Frontal cortex (tissue), 4 donors: ENCODE measurements around the gene DDX50. TPM values are rescaled to one million over a fixed set of nuclear protein-coding genes. Genes with fewer than 3 reads are reported as not detected.
A peak's percentile ranks its signal among the peaks of the same experiment; 100 is the strongest.
"Not testable (repeated sequence)": the region's sequence is repeated elsewhere in the genome, so short reads cannot be mapped to it uniquely, and the experiment has no call there.

ENCODE experiments used
- DNase-seq, 2 donors: peaks; one replicate each; pipeline ENCODE4 v3.0.0; 2012; ENCODE audit warnings: low spot score in 2 of 2
- FAIRE-seq: peaks from 2 replicates; lab custom pipeline; 2012; peaks lifted over from hg19 to GRCh38; lab: Jason Lieb, UNC
- small RNA-seq: library from RNA; depleted of rRNA; stranded (forward); fragments of <200 nt; gene quantifications from one replicate; pipeline ENCODE3, GENCODE V24; 2014
- total RNA-seq: library from RNA; depleted of rRNA; stranded (reverse); fragments of >200 nt; gene quantifications from one replicate; pipeline ENCODE4 v1.2.3, GENCODE V29; 2014
- donor health status: control.
- donor health status: control.
- donor health status: control.

DDX50 gene
- total RNA-seq, 1 donor from 2014 or later, result 51.4 TPM

DNA sequence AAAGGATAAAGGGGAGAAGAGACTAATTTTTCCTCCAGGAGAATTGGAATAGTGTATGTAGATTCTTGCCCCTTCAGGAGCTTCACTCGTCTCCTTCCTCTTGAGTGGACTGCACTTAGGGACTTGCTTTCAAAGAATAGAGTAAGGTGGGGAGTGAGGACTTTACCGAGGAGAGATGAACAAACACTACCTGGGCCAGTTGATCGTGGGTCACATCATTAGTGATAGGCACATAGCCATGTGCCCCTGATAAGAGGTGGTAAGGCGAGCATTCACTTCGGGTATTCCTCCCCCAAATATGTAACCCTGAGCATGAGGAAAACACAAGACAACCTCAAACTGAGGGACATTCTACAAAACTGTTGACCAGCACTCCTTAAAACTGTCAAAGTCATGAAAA, 72.9 kb downstream of the DDX50 start:
- no peak for DNase-seq
- FAIRE-seq, result no peak

DNA sequence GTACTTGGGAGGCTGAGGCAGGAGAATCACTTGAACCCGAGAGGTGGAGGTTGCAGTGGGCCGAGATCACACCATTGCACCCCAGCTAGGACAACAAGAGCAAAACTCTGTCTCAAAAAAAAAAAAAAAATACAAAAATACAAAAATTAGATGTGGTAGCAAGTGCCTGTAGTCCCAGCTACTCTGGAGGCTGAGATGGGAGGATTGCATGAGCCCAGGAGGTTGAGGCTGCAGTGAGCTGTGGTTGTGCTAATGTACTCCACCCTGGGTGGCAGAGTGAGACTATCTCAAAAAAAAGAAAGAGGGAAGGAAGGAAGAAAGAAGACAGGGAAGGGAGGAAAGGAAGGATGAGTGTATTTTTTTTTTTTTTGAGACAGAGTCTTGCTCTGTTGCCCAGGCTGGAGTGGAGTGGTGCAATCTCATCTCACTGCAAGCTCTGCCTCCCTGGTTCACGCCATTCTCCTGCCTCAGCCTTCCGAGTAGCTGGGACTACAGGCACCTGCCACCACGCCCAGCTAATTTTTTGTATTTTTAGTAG, 74.9 kb downstream of the DDX50 start:
- DNase-seq, FAIRE-seq: not testable (repeated sequence)

DNA sequence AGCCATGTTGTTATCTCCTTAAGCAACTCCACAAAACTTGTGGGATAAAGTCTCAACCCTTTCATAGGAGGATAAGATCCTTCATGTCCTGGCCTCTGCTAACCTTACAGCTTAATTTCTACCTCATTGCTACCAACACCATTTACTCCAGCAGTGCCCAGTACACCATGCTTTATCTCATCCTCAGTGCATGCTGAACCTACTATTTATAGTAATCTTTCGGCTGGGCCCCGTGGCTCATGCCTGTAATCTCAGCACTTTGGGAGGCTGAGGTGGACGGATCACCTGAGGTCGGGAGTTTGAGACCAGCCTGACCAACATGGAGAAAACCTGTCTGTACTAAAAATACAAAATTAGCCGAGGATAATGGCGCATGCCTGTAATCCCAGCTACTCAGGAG, 78.6 kb downstream of the DDX50 start:
- not testable (repeated sequence) for DNase-seq, FAIRE-seq

DNA sequence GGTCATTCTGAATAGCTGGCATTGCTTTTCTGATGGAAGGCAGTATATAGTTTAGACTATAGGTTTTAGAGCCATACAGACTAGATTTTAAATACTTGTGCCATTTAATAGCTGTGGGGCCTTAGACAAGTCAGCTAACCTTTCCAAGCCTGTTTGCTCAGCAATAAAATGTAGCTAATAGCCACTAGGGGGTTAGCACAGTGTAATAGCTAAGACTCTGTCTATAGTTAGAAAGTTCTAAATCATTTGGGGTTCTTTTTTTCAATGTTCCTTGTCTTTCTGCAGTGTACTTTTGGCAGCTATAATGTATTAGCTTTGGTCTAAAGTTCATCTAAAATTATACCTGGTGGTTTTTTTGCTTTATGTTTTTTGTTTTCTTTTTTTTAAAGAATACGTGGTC, 80.0 kb downstream of the DDX50 start:
- no peak for DNase-seq
- no peak for FAIRE-seq

DNA sequence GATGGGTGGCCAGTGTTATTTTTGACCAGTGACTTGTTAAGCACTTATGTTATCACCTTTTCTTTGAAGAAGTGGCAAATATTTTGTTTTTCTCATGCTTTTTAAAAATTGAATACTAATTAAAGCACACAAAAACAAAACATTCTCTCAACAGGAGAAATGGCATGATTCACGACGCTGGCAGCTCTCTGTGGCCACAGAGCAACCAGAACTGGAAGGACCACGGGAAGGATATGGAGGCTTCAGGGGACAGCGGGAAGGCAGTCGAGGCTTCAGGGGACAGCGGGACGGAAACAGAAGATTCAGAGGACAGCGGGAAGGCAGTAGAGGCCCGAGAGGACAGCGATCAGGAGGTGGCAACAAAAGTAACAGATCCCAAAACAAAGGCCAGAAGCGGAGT, 81.3 kb downstream of the DDX50 start:
- FAIRE-seq (no peak), DNase-seq (no peak)

DNA sequence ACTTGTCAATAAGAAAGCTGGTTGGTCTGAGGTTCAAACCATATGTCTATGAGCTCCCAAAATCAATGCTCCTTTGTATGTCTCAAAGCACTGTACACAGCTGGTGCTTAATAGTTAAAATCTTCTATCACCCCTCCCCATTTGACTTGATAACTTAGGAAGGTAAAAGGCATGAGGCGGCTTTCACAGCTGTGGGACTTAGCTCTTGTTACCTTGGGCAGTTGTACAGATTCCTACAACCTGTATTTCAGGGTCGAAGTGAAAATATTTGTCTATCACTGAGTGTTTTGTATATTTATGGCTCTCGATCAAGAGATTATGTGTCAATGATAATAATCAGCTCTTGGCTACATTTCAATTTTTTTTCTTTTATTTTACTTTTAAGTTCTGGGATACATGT, 86.5 kb downstream of the DDX50 start:
- FAIRE-seq (no peak), DNase-seq (no peak)

DNA sequence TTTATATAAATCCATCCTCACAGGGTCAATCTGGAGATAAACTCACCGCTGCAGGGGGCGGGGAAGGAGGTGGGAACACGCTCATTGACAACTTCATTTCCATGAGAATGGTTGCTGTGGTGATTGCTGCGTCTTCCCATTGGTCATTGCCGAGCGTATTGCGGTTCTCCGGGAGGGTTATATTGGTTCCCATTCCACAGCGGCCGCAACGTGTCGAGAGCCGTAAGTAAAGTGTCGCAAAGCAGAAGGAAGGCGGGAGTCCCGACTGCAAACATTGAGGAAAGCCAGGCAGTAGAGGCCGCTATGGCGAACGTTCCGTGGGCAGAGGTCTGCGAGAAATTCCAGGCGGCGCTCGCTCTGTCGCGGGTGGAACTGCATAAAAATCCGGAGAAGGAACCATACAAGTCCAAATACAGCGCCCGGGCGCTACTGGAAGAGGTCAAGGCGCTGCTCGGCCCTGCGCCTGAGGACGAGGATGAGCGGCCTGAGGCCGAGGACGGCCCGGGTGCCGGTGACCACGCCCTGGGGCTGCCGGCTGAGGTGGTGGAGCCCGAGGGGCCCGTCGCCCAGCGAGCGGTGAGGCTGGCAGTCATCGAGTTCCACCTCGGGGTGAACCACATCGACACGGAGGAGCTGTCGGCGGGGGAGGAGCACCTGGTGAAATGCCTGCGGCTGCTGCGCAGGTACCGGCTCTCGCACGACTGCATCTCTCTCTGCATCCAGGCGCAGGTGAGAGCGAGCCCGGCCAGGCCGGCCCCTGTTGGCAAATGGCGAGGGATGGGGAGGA, 87.6 kb downstream of the DDX50 start, which contains the start of gene KIFBP:
Gene KIFBP (plus strand): TSS at position 274 of the 787 bp plus-strand sequence. CDS start 30 bp downstream, at position 304.
- FAIRE-seq (peak; percentile 83), DNase-seq (peak; percentile 88 to 94)

DNA sequence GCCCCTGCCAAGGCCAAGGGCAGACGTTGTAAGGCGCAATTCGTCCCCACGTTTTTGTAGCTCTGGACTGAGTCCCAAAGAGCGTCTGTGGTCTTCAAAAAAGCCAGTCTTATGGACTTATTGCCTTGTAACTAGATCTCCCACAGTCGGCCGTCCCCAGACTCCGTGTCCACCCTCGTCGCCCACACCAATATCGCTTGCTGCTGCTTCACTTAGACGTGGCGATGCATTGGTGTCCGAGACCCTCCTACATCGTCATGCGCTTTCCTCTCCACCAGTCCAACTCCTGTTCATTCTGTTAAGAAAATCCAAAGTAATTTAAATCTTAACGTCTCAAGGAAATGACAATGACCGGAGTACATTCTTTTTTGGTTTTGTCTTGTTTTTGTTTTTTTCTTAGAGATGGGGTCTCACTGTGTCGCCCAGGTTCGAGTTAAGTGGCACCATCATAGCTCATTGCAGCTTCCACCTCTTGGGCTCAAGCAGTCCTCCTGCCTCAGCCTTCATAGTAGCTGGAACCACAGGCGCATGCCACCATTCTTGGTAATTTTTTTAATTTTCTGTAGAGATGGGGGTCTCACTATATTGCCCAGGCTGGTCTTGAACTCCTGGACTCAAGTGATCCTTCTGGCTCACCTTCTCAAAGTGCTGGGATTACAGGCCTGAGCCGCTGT, 88.3 kb downstream of the DDX50 start:
- DNase-seq (no peak), FAIRE-seq (no peak)

DNA sequence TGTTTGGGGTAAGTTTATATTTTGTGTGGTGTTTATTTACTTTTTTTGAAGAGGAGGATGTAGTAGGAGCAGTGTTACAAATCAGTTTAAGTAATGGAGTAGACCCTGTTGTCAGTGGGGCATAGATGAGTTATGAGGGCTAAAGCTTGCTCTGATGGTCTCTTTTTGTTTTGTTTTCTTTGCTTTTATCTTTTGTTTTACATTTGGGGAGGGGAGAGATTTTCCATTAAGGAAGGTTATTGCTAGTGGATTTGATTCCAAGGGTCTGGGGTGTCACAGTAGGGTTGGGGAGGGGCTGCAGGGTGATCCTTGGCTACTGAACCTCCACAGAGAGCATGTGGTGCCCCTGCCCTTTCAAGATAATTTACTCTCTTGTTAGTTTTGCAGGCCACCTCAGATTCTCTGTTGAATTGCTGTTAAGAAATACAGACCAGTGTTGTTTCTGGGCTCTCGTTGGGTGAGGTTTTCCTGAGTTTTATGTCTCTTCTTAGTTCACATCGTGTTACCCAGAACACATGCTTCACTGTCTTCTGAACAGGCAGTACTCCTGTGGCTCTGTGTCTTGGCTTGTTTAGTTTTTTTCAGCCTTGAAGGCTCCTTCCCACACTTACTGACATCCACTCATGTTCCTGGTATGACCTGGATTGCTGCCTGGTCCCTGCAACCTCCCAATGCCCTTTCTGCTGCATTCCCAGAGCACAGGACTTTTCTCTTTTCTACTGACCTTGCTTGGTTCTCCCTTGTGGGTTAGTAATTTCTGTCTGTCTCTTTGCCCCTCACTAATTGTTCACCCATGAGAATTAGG, 91.7 kb downstream of the DDX50 start:
- no peak for FAIRE-seq
- peak in 1 of 2 donors; percentile 12 for DNase-seq

Small RNA genes within 50 kb of the gene (small RNA-seq; reads per million reads assigned to genes)
- not detected for gene RNU6-571P

Other genes with a start within 250 kb of the DDX50 start
- 45.2 TPM for gene CCAR1, start 180.1 kb upstream of the DDX50 start, total RNA-seq
- 9.0 TPM for gene STOX1, start 73.8 kb upstream of the DDX50 start, total RNA-seq
- gene DDX21, start 54.9 kb downstream of the DDX50 start, total RNA-seq, result 46.5 TPM
- 32.2 TPM for gene KIFBP, start 87.5 kb downstream of the DDX50 start, total RNA-seq
- gene SRGN, start 186.8 kb downstream of the DDX50 start, total RNA-seq, result 22.4 TPM
- 57.5 TPM for gene VPS26A, start 222.9 kb downstream of the DDX50 start, total RNA-seq